PFSK-1 (cell line): ENCODE results near the gene CIB1.

Source experiments
- FOXP2 ChIP-seq: optimal IDR thresholded peaks from 2 replicates; pipeline ENCODE3; 2011; ENCODE audit warnings: borderline replicate concordance, control low read depth, inconsistent platforms; ENCODE audit not compliant: insufficient read depth; ENCODE audit errors: extremely low read length, extremely low read depth
- POLR2AphosphoS5 ChIP-seq: IDR thresholded peaks from 2 replicates; pipeline ENCODE4 v1.6.1; 2012; ENCODE audit warnings: low read depth, mild to moderate bottlenecking, control low read depth, low read length, moderate library complexity
- REST ChIP-seq, 2 experiments: IDR thresholded peaks; 2 replicates each; pipeline versions ENCODE4 v1.6.1 to v1.8.0; 2011 to 2012; ENCODE audit warnings: low read depth in 2 of 2, low read length in 2 of 2, control low read depth in 1 of 2, inconsistent platforms in 1 of 2, mild to moderate bottlenecking in 1 of 2, moderate library complexity in 1 of 2; ENCODE audit not compliant: insufficient read depth in 1 of 2
- SIN3A ChIP-seq: IDR thresholded peaks from 2 replicates; pipeline ENCODE4 v1.6.1; 2012; ENCODE audit warnings: mild to moderate bottlenecking, low read length, moderate library complexity, borderline replicate concordance; ENCODE audit not compliant: insufficient read depth
- TAF1 ChIP-seq: IDR thresholded peaks from 2 replicates; pipeline ENCODE4 v1.6.1; 2012; ENCODE audit warnings: low read length, control low read depth, borderline replicate concordance; ENCODE audit not compliant: insufficient read depth

DNA sequence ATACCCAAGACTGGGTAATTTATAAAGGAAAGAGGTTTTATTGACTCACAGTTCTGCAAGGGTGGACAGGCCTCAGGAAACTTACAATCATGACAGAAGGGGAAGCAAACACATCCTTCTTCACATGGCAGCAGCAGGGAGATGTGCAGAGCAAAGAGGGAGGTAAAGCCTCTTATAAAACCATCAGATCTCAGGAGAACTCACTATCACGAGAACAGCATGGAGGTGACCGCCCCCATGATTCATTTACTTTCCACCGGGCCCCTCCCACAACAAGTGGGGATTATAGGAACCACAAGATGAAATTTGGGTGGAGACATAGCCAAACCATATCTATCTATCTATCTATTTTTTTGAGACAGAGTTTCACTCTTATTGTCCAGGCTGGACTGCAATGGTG, 5.6 kb upstream of the CIB1 start:
- TF ChIP-seq POLR2AphosphoS5 (no peak), TAF1 (no peak), REST (IDR thresholded peaks at IDR 0.05; ENCODE audit: insufficient read depth in 1 of 2, low read depth in 2 of 2, low read length in 2 of 2) (no peak), FOXP2 (no peak), SIN3A (no peak)
